ENCODE data around the gene R3HDM2.

The R3HDM2 gene

GRCh38 chr12:57212701-57213057 lies 218.2 kb downstream of the R3HDM2 start:
- DNase-seq = no peak

GRCh38 chr12:57211791-57212700 lies 218.8 kb downstream of the R3HDM2 start:
- no peak for DNase-seq

GRCh38 chr12:57210926-57211692 lies 219.7 kb downstream of the R3HDM2 start:
- DNase-seq = no peak

- no peak for DNase-seq
Observed at GRCh38 chr12:57210461-57210860, 220.4 kb downstream of the R3HDM2 start.

GRCh38 chr12:57209916-57210315 lies 220.9 kb downstream of the R3HDM2 start:
- DNase-seq = no peak

- DNase-seq = no peak
Observed at GRCh38 chr12:57208631-57209282, 222.1 kb downstream of the R3HDM2 start.

GRCh38 chr12:57207731-57208630 lies 222.9 kb downstream of the R3HDM2 start:
- DNase-seq = no peak

- no peak for DNase-seq
Observed at GRCh38 chr12:57205931-57206330, 224.9 kb downstream of the R3HDM2 start.

- DNase-seq = no peak
Observed at GRCh38 chr12:57205186-57205585, 225.7 kb downstream of the R3HDM2 start.

GRCh38 chr12:57204454-57204853 lies 226.4 kb downstream of the R3HDM2 start:
- no peak for DNase-seq

- no peak for DNase-seq
Observed at GRCh38 chr12:57203791-57204190, 227.1 kb downstream of the R3HDM2 start.

All from inflammatory macrophage treated with lipopolysaccharide for 4 hours (primary cell).